Thymus (tissue), 11 donors: ENCODE measurements around the gene GARIN5A. TPM values are rescaled to one million over a fixed set of nuclear protein-coding genes. Genes with fewer than 3 reads are reported as not detected.

Experiments
- DNase-seq, 9 donors: peaks; one replicate each; pipeline ENCODE4 v3.0.0-alpha.2; 2013; ENCODE audit warnings: low spot score in 9 of 9, low read depth in 6 of 9, missing footprints in 1 of 9
- H3K27ac ChIP-seq, 2 donors: one replicate each; pipeline ENCODE4 v1.5.1; 2013; ENCODE audit warnings: control low read depth in 1 of 2, low read depth in 1 of 2, low read length in 1 of 2, mild to moderate bottlenecking in 1 of 2, moderate library complexity in 1 of 2
- H3K27me3 ChIP-seq, 2 donors: one replicate each; pipeline ENCODE4 v1.5.1; 2013; ENCODE audit warnings: low read length in 1 of 2; ENCODE audit not compliant: control insufficient read depth in 2 of 2, insufficient read depth in 1 of 2
- H3K36me3 ChIP-seq, 2 donors: one replicate each; pipeline ENCODE4 v1.5.1; 2013; ENCODE audit warnings: low read length in 1 of 2, mild to moderate bottlenecking in 1 of 2, moderate library complexity in 1 of 2; ENCODE audit not compliant: control insufficient read depth in 2 of 2, insufficient read depth in 2 of 2
- H3K4me1 ChIP-seq, 2 donors: one replicate each; pipeline ENCODE4 v1.5.1; 2013; ENCODE audit warnings: low read length in 2 of 2; ENCODE audit not compliant: control insufficient read depth in 2 of 2, insufficient read depth in 2 of 2
- H3K4me3 ChIP-seq, 2 donors: one replicate each; pipeline ENCODE4 v1.5.1; 2013; ENCODE audit warnings: low read length in 2 of 2, control low read depth in 1 of 2, mild to moderate bottlenecking in 1 of 2
- H3K9me3 ChIP-seq, 2 donors: one replicate each; pipeline ENCODE4 v1.5.1; 2013; ENCODE audit warnings: low read length in 1 of 2, mild to moderate bottlenecking in 1 of 2; ENCODE audit not compliant: control insufficient read depth in 2 of 2, insufficient read depth in 1 of 2
- WGBS: extraction: QIAGEN DNeasy Blood & Tissue Kit; methylation state at CpG from one replicate; pipeline ENCODE4 v1.1.7; 2013; 5-methylcytosine and 5-hydroxymethylcytosine counted together
- polyA plus RNA-seq: library from polyadenylated mRNA; stranded (reverse); fragments of 200-250 nt; gene quantifications from one replicate; pipeline ENCODE4 v1.2.3, GENCODE V29; 2013
- total RNA-seq: library from RNA; stranded (reverse); fragments of 120-200 nt; gene quantifications from one replicate; pipeline ENCODE4 v1.2.4, GENCODE V29; 2013
- donor health status: healthy.

Gene GARIN5A
- total and polyA plus RNA-seq, 2 donors, result 2.9 to 3.4 TPM

DNA sequence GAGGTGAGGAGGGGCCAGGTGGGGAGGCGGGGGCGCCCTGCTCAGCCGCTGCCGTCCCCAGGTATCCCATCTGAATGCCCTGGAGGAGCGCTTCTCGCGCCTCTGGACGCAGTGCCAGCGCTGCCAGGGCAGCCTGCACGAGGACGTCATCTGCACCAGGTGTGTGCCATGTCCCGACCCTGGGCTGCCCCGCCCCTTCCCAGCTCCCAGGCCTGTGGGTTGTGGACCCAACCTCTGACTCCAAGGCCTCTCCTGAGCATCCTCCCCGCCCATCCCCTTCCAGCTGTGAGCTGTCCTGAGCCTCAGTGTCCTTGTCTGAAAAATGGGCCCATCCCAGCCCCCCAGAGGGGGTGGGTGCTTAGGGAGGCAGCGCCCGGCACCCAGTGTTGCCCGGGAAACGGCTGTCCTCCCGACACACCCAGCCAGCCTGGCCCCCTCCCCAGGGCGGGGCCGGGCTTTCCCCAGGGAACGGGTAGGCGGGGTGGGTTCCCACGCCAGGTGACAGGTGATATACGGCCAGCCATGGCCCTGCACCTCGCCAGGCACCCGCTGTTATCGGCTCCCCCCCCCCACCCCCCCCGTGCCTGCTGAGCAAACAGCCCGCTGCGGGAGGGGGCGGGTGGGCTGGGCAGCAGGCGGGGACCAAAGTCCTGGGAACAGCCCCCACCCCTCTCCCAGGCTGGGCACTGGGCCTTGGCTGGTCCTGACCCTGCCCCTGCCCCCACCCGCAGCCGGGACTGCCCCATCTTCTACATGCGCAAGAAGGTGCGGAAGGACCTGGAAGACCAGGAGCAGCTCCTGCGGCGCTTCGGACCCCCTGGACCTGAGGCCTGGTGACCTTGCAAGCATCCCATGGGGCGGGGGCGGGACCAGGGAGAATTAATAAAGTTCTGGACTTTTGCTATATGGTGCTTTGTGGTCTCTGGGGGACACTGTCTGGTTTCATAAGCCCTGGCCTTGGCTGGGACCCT lies 59.3 kb downstream of the GARIN5A start:
- Histone ChIP-seq H3K27ac (no peak overlapping the region), H3K9me3 (peaks cover 1 to 4% of the 10 kb centered on the region in 2 donors), H3K36me3 (peaks cover 0 to 6% of the 10 kb centered on the region in 2 donors), H3K4me3 (no peak overlapping the region), H3K4me1 (peaks cover 0 to 15% of the 10 kb centered on the region in 2 donors), H3K27me3 (peaks cover 9 to 30% of the 10 kb centered on the region in 2 donors)
- no peak for DNase-seq
- 93% methylated on average over 42 of the region's 42 CpGs for WGBS

Other genes starting within 250 kb of the GARIN5A start
- gene KCNC3, start 147.5 kb downstream of the GARIN5A start, total RNA-seq, result 0.47 TPM
- gene KCNC3, start 147.5 kb downstream of the GARIN5A start, polyA plus RNA-seq, result 6.8 TPM
- 0.94 TPM for gene NAPSA, start 111.2 kb downstream of the GARIN5A start, total RNA-seq
- 6.4 TPM for gene NAPSA, start 111.2 kb downstream of the GARIN5A start, polyA plus RNA-seq
- 27.9 TPM for gene NR1H2, start 100.4 kb downstream of the GARIN5A start, total RNA-seq
- 57.2 TPM for gene NR1H2, start 100.4 kb downstream of the GARIN5A start, polyA plus RNA-seq
- gene POLD1, start 92.5 kb downstream of the GARIN5A start, total RNA-seq, result 61.8 TPM
- 39.5 TPM for gene POLD1, start 92.5 kb downstream of the GARIN5A start, polyA plus RNA-seq
- 8.1 TPM for gene SPIB, start 57.9 kb downstream of the GARIN5A start, total RNA-seq
- 14.8 TPM for gene SPIB, start 57.9 kb downstream of the GARIN5A start, polyA plus RNA-seq
- gene MYBPC2, start 44.0 kb downstream of the GARIN5A start, total RNA-seq, result 7.0 TPM
- gene MYBPC2, start 44.0 kb downstream of the GARIN5A start, polyA plus RNA-seq, result 1.8 TPM
- gene EMC10, start 341 bp downstream of the GARIN5A start, total RNA-seq, result 49.9 TPM
- gene EMC10, start 341 bp downstream of the GARIN5A start, polyA plus RNA-seq, result 62.6 TPM
- 15.9 TPM for gene JOSD2, start 34.3 kb upstream of the GARIN5A start, total RNA-seq
- 51.2 TPM for gene JOSD2, start 34.3 kb upstream of the GARIN5A start, polyA plus RNA-seq
- 0.57 TPM for gene ASPDH, start 37.1 kb upstream of the GARIN5A start, total RNA-seq
- gene ASPDH, start 37.1 kb upstream of the GARIN5A start, polyA plus RNA-seq, result 0.50 TPM
- 0.52 TPM for gene LRRC4B, start 91.6 kb upstream of the GARIN5A start, total RNA-seq
- 0.57 TPM for gene LRRC4B, start 91.6 kb upstream of the GARIN5A start, polyA plus RNA-seq
- 0.09 TPM for gene SYT3, start 163.0 kb upstream of the GARIN5A start, total RNA-seq
- gene SYT3, start 163.0 kb upstream of the GARIN5A start, polyA plus RNA-seq, result 0.02 TPM
- gene C19orf81, start 172.6 kb upstream of the GARIN5A start, total RNA-seq, result 0.61 TPM
- gene C19orf81, start 172.6 kb upstream of the GARIN5A start, polyA plus RNA-seq, result not detected
- 1.8 TPM for gene SHANK1, start 243.0 kb upstream of the GARIN5A start, total RNA-seq
- 0.39 TPM for gene SHANK1, start 243.0 kb upstream of the GARIN5A start, polyA plus RNA-seq
- 10.7 TPM for gene CLEC11A, start 246.5 kb upstream of the GARIN5A start, total RNA-seq
- gene CLEC11A, start 246.5 kb upstream of the GARIN5A start, polyA plus RNA-seq, result 10.5 TPM